Measurements from ENCODE around the gene TUBA1C. TPM values are rescaled to one million over a fixed set of nuclear protein-coding genes. Genes with fewer than 3 reads are reported as not detected.

Gene TUBA1C
- total and polyA plus RNA-seq, 2 of the 8 experiments (the other 6 are each of a cell fraction or from before 2014, with no cell fraction given): 504 to 3,101 TPM

DNA sequence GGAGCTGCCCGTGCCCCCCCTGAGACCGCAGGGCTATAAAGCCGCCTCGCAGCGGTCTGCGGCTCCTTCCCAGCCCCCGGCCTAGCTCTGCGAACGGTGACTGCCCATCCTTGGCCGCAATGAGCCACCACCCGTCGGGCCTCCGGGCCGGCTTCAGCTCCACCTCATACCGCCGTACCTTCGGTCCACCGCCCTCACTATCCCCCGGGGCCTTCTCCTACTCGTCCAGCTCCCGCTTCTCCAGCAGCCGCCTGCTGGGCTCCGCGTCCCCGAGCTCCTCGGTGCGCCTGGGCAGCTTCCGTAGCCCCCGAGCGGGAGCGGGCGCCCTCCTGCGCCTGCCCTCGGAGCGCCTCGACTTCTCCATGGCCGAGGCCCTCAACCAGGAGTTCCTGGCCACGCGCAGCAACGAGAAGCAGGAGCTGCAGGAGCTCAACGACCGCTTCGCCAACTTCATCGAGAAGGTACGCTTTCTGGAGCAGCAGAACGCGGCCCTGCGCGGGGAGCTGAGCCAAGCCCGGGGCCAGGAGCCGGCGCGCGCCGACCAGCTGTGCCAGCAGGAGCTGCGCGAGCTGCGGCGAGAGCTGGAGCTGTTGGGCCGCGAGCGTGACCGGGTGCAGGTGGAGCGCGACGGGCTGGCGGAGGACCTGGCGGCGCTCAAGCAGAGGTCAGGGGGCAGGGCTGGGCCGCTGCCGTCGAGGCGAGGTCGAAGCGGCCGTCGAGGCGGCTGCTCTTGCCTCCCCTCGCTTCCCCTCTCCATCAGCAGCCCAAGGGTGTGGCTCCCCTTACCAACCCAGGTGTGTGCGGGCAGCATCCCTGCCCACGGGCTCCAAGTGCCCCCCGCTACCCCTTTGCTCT, 30.4 kb downstream of the TUBA1C start, which contains the start of gene PRPH (continued):
- TF ChIP-seq SIN3A (conservative IDR thresholded peaks at IDR 0.05 in 1 of 2, IDR thresholded peaks at IDR 0.05 in 1 of 2; ENCODE audit: low read depth in 1 of 2, low read length in 2 of 2): no peak
- no peak for TF ChIP-seq NANOG (IDR thresholded peaks at IDR 0.05; ENCODE audit: insufficient read depth, low read depth, low read length, poor library complexity, severe bottlenecking)
- no peak for TF ChIP-seq RFX5 (IDR thresholded peaks at IDR 0.05; ENCODE audit: borderline replicate concordance, low read depth, low read length)
- no peak for TF ChIP-seq GTF2F1 (IDR thresholded peaks at IDR 0.05; ENCODE audit: borderline replicate concordance, low read depth, low read length)
- peak; percentile 94 for TF ChIP-seq SUZ12 (IDR thresholded peaks at IDR 0.05; ENCODE audit: low read length)
- TF ChIP-seq KDM1A (IDR thresholded peaks at IDR 0.05; ENCODE audit: borderline replicate concordance, low read length): no peak
- TF ChIP-seq CBX8 (IDR thresholded peaks at IDR 0.05; ENCODE audit: borderline replicate concordance, low read depth, low read length): no peak
- no peak for TF ChIP-seq NRF1 (IDR thresholded peaks at IDR 0.05; ENCODE audit: low read depth, low read length)
- no peak for TF ChIP-seq KDM5A (IDR thresholded peaks at IDR 0.05; ENCODE audit: low read length)
- no peak for TF ChIP-seq SRF (IDR thresholded peaks at IDR 0.05; ENCODE audit: low read depth, low read length)
- TF ChIP-seq SAP30 (IDR thresholded peaks at IDR 0.05; ENCODE audit: insufficient read depth, insufficient replicate concordance, low read length): no peak
- peak; percentile 66 for TF ChIP-seq KDM4A (IDR thresholded peaks at IDR 0.05; ENCODE audit: low read depth, low read length, severe bottlenecking)
- no peak for TF ChIP-seq JUND (IDR thresholded peaks at IDR 0.05; ENCODE audit: low read length)
- no peak for TF ChIP-seq SP1 (IDR thresholded peaks at IDR 0.05; ENCODE audit: low read depth, low read length)
- no peak for TF ChIP-seq TAF7 (optimal IDR thresholded peaks at IDR 0.05; ENCODE audit: borderline replicate concordance, low read depth, low read length)
- TF ChIP-seq ATF3 (IDR thresholded peaks at IDR 0.05; ENCODE audit: insufficient read depth, low read depth, low read length): no peak
- TF ChIP-seq CTBP2 (IDR thresholded peaks at IDR 0.05; ENCODE audit: borderline replicate concordance, insufficient read depth, insufficient read length, low read length): no peak
- no peak for TF ChIP-seq BCL11A (IDR thresholded peaks at IDR 0.05; ENCODE audit: low read depth in 2 of 2, low read length in 2 of 2)
- TF ChIP-seq RNF2 (IDR thresholded peaks at IDR 0.05; ENCODE audit: borderline replicate concordance, low read depth, low read length, missing control alignments, poor library complexity, severe bottlenecking): peak; percentile 71
- TF ChIP-seq SIX5 (IDR thresholded peaks at IDR 0.05; ENCODE audit: low read depth, low read length): no peak
- no peak for TF ChIP-seq BRCA1 (IDR thresholded peaks at IDR 0.05; ENCODE audit: low read depth, low read length)
- no peak for TF ChIP-seq FOSL1 (IDR thresholded peaks at IDR 0.05; ENCODE audit: insufficient read depth, low read depth, low read length)
- TF ChIP-seq CHD1 (IDR thresholded peaks at IDR 0.05; ENCODE audit: low read depth, low read length): no peak

All from H1 (cell line).